WTC11 (cell line): ENCODE measurements around the gene CACNB1. TPM values are rescaled to one million over a fixed set of nuclear protein-coding genes. Genes with fewer than 3 reads are reported as not detected.

ENCODE experiments used
- ATAC-seq: fragments of 200-7000 bp; cut with Tn5 transposase; 2 replicates; pipeline ENCODE4 v1.10.0; 2021; ENCODE audit warnings: mild to moderate bottlenecking, moderate library complexity
- CTCF ChIA-PET: fragments of 300-600 bp; sonication (Branson Sonifier 250); formaldehyde crosslinking; loops from one replicate; lab custom pipeline; 2021; ENCODE audit warnings: antibody characterized with exemption; lab: Charles Lee
- POLR2A ChIA-PET: fragments of 350-600 bp; sonication (Branson Sonifier 250); formaldehyde crosslinking; loops from one replicate; lab custom pipeline; 2021; ENCODE audit warnings: antibody characterized with exemption; lab: Charles Lee
- DNase-seq: peaks from one replicate; pipeline ENCODE4 v3.0.0; 2021; ENCODE audit warnings: low spot score
- H3K27ac Mint-ChIP-seq: 2 replicates; pipeline ENCODE4 v1.8.0; 2021; ENCODE audit warnings: mixed read lengths
- H3K27me3 Mint-ChIP-seq: 2 replicates; pipeline ENCODE4 v1.8.0; 2021; ENCODE audit warnings: low read depth, mild to moderate bottlenecking, moderate library complexity, mixed read lengths
- H3K36me3 Mint-ChIP-seq: 2 replicates; pipeline ENCODE4 v1.8.0; 2021; ENCODE audit warnings: mixed read lengths
- H3K4me1 Mint-ChIP-seq: 2 replicates; pipeline ENCODE4 v1.8.0; 2022; ENCODE audit warnings: mixed read lengths
- H3K4me3 Mint-ChIP-seq: 2 replicates; pipeline ENCODE4 v1.8.0; 2021; ENCODE audit warnings: mild to moderate bottlenecking, moderate library complexity, mixed read lengths
- H3K9me3 Mint-ChIP-seq: 2 replicates; pipeline ENCODE4 v1.8.0; 2021; ENCODE audit warnings: mixed read lengths
- ATF1 ChIP-seq: sonication (generic); formaldehyde crosslinking; IDR thresholded peaks from 2 replicates; pipeline ENCODE4 v1.8.1; 2023; ENCODE audit warnings: mild to moderate bottlenecking, moderate library complexity, missing genetic modification reagents
- CREM ChIP-seq: sonication (generic); formaldehyde crosslinking; IDR thresholded peaks from 2 replicates; pipeline ENCODE4 v1.8.1; 2022; ENCODE audit warnings: mild to moderate bottlenecking, missing genetic modification reagents, moderate library complexity
- FOXK1 ChIP-seq: sonication (generic); formaldehyde crosslinking; IDR thresholded peaks from 2 replicates; pipeline ENCODE4 v1.8.0; 2022; ENCODE audit warnings: mild to moderate bottlenecking, moderate library complexity, missing genetic modification reagents
- GRHL2 ChIP-seq: fragments of 250-450 bp; sonication (Bioruptor Pico); IDR thresholded peaks from 2 replicates; pipeline ENCODE4 v1.8.0; 2022; ENCODE audit warnings: mild to moderate bottlenecking, moderate library complexity; ENCODE audit not compliant: insufficient replicate concordance, severe bottlenecking
- MAX ChIP-seq: sonication (generic); formaldehyde crosslinking; IDR thresholded peaks from 2 replicates; pipeline ENCODE4 v1.8.0; 2022; ENCODE audit warnings: mild to moderate bottlenecking, missing genetic modification reagents
- NR2C2 ChIP-seq: sonication (generic); formaldehyde crosslinking; IDR thresholded peaks from 2 replicates; pipeline ENCODE4 v1.8.0; 2022; ENCODE audit warnings: mild to moderate bottlenecking, missing genetic modification reagents
- OVOL2 ChIP-seq: fragments of 250-450 bp; sonication (Bioruptor Pico); IDR thresholded peaks from 2 replicates; pipeline ENCODE4 v1.9.0; 2021; ENCODE audit warnings: mild to moderate bottlenecking, borderline replicate concordance
- SMAD3 ChIP-seq: sonication (generic); formaldehyde crosslinking; IDR thresholded peaks from 2 replicates; pipeline ENCODE4 v1.8.0; 2022; ENCODE audit warnings: missing genetic modification reagents, mild to moderate bottlenecking, borderline replicate concordance
- SMAD4 ChIP-seq: sonication (generic); formaldehyde crosslinking; IDR thresholded peaks from 2 replicates; pipeline ENCODE4 v1.8.0; 2022; ENCODE audit warnings: mild to moderate bottlenecking, missing genetic modification reagents
- TCF7 ChIP-seq: sonication (generic); formaldehyde crosslinking; IDR thresholded peaks from 2 replicates; pipeline ENCODE4 v1.8.0; 2022; ENCODE audit warnings: mild to moderate bottlenecking, low read depth, missing genetic modification reagents, moderate library complexity
- TEAD4 ChIP-seq: sonication (generic); formaldehyde crosslinking; IDR thresholded peaks from 2 replicates; pipeline ENCODE4 v1.8.0; 2022; ENCODE audit warnings: mild to moderate bottlenecking, missing genetic modification reagents
- ZNF121 ChIP-seq: sonication (generic); formaldehyde crosslinking; IDR thresholded peaks from 2 replicates; pipeline ENCODE4 v1.8.0; 2023; ENCODE audit warnings: missing genetic modification reagents
- ZNF671 ChIP-seq: fragments of 250-450 bp; sonication (Bioruptor Pico); IDR thresholded peaks from 2 replicates; pipeline ENCODE4 v1.8.0; 2021; ENCODE audit warnings: mild to moderate bottlenecking
- total RNA-seq: library from RNA; stranded (reverse); gene quantifications from 3 replicates; pipeline ENCODE4 v1.2.3, GENCODE V29; 2021
- TF ChIP-seq, protein P1 (sequence below): sonication (generic); formaldehyde crosslinking; IDR thresholded peaks from 2 replicates; pipeline ENCODE4 v1.8.0; 2022; ENCODE audit warnings: mild to moderate bottlenecking, missing genetic modification reagents

CACNB1 gene
- total RNA-seq, 1 experiment from 2014 or later = 17.0 TPM

DNA sequence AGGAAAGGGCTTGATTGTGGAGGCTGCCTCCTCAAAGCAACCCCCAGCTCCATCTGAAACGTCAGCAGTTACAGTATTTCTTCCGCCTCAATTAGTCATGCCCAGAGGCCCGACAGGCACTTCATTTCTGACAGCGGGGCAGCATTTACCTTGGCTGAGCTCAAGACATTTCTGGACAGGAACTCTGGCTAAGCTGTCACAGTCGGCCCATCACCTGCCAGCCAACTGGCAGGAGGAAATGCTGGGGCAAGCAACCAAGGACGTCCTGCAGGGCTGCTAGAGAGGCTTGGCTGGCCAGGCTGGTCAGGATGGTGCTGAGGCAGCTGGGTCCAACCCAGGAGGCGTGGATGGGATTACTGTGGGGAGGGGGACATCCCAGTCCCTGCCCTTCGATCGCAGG is 73.8 kb downstream of the CACNB1 start:
- no peak overlapping the region for H3K27ac Mint-ChIP-seq
- TF ChIP-seq ATF1 (CRISPR knock-in tag) (no peak), OVOL2 (CRISPR knock-in tag) (no peak), FOXK1 (CRISPR knock-in tag) (no peak), TEAD4 (no peak), ZNF671 (CRISPR knock-in tag) (no peak), SMAD3 (CRISPR knock-in tag) (no peak), SMAD4 (CRISPR knock-in tag) (no peak), TCF7 (CRISPR knock-in tag) (no peak), GRHL2 (CRISPR knock-in tag) (no peak), CREM (CRISPR knock-in tag) (no peak), MAX (CRISPR knock-in tag) (no peak), ZNF121 (CRISPR knock-in tag) (no peak), NR2C2 (CRISPR knock-in tag) (no peak)
- TF ChIP-seq, protein P1, sequence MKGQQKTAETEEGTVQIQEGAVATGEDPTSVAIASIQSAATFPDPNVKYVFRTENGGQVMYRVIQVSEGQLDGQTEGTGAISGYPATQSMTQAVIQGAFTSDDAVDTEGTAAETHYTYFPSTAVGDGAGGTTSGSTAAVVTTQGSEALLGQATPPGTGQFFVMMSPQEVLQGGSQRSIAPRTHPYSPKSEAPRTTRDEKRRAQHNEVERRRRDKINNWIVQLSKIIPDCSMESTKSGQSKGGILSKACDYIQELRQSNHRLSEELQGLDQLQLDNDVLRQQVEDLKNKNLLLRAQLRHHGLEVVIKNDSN (CRISPR knock-in tag) = no peak
- no peaks in the 10 kb centered on the region for H3K9me3 Mint-ChIP-seq
- no peak for DNase-seq
- ChIA-PET POLR2A (interaction anchor here (1.5 kb wide), 1 partner anchor 15 kb away, joined by 4 read pairs; no protein-coding TSS in a partner anchor), CTCF (interaction anchor here (0.6 to 2.8 kb wide), 4 partner anchors 29 to 253 kb away, joined by 3 to 8 read pairs (median 5); no protein-coding TSS in a partner anchor)
- ATAC-seq = no peak
- H3K4me3 Mint-ChIP-seq = no peak overlapping the region
- H3K36me3 Mint-ChIP-seq = no peaks in the 10 kb centered on the region
- H3K27me3 Mint-ChIP-seq = no peaks in the 10 kb centered on the region
- no peaks in the 10 kb centered on the region for H3K4me1 Mint-ChIP-seq

Other genes starting within 250 kb of the CACNB1 start
- not detected in 3 replicates for gene FBXO47, start 230.3 kb downstream of the CACNB1 start, total RNA-seq
- 4.1 to 5.4 TPM (median 4.1 TPM) in 3 replicates for gene PLXDC1, start 46.0 kb downstream of the CACNB1 start, total RNA-seq
- gene ARL5C, start 31.5 kb downstream of the CACNB1 start, total RNA-seq = not detected in 3 replicates
- 1,970 to 2,019 TPM (median 2,012 TPM) in 3 replicates for gene RPL19, start 2.6 kb upstream of the CACNB1 start, total RNA-seq
- 3.9 to 4.2 TPM (median 4.0 TPM) in 3 replicates for gene STAC2, start 28.3 kb upstream of the CACNB1 start, total RNA-seq
- gene FBXL20, start 204.0 kb upstream of the CACNB1 start, total RNA-seq = 9.7 to 13.8 TPM (median 13.0 TPM) in 3 replicates